Muscle layer of colon (tissue), 2 donors: Measurements from ENCODE around the gene ZFC3H1.
"Not testable (repeated sequence)": the region's sequence is repeated elsewhere in the genome, so short reads cannot be mapped to it uniquely, and the experiment has no call there.

Experiments used
- H3K27ac ChIP-seq: one replicate; pipeline ENCODE4 v1.7.0; 2013; ENCODE audit warnings: low read depth, mild to moderate bottlenecking, low read length, moderate library complexity
- H3K27me3 ChIP-seq, 2 donors: one replicate each; pipeline ENCODE4 v1.7.0; 2013; ENCODE audit warnings: low read length in 2 of 2, mild to moderate bottlenecking in 2 of 2; ENCODE audit not compliant: insufficient read depth in 2 of 2, control insufficient read depth in 1 of 2
- H3K36me3 ChIP-seq: one replicate; pipeline ENCODE4 v1.7.0; 2013; ENCODE audit warnings: mild to moderate bottlenecking, low read length; ENCODE audit not compliant: insufficient read depth
- H3K4me1 ChIP-seq: one replicate; pipeline ENCODE4 v1.7.0; 2013; ENCODE audit warnings: mild to moderate bottlenecking, low read length; ENCODE audit not compliant: insufficient read depth
- H3K4me3 ChIP-seq, 2 donors: one replicate each; pipeline ENCODE4 v1.7.0; 2013; ENCODE audit warnings: low read length in 2 of 2, low read depth in 1 of 2, mild to moderate bottlenecking in 1 of 2, moderate library complexity in 1 of 2
- H3K9ac ChIP-seq: one replicate; pipeline ENCODE4 v1.7.0; 2013; ENCODE audit warnings: low read length
- H3K9me3 ChIP-seq: one replicate; pipeline ENCODE4 v1.7.0; 2013; ENCODE audit warnings: mild to moderate bottlenecking, low read length
- donor health status: abdominal sarcoma.
- donor health status: Adenocarcinoma of cecum.

Gene ZFC3H1, protein sequence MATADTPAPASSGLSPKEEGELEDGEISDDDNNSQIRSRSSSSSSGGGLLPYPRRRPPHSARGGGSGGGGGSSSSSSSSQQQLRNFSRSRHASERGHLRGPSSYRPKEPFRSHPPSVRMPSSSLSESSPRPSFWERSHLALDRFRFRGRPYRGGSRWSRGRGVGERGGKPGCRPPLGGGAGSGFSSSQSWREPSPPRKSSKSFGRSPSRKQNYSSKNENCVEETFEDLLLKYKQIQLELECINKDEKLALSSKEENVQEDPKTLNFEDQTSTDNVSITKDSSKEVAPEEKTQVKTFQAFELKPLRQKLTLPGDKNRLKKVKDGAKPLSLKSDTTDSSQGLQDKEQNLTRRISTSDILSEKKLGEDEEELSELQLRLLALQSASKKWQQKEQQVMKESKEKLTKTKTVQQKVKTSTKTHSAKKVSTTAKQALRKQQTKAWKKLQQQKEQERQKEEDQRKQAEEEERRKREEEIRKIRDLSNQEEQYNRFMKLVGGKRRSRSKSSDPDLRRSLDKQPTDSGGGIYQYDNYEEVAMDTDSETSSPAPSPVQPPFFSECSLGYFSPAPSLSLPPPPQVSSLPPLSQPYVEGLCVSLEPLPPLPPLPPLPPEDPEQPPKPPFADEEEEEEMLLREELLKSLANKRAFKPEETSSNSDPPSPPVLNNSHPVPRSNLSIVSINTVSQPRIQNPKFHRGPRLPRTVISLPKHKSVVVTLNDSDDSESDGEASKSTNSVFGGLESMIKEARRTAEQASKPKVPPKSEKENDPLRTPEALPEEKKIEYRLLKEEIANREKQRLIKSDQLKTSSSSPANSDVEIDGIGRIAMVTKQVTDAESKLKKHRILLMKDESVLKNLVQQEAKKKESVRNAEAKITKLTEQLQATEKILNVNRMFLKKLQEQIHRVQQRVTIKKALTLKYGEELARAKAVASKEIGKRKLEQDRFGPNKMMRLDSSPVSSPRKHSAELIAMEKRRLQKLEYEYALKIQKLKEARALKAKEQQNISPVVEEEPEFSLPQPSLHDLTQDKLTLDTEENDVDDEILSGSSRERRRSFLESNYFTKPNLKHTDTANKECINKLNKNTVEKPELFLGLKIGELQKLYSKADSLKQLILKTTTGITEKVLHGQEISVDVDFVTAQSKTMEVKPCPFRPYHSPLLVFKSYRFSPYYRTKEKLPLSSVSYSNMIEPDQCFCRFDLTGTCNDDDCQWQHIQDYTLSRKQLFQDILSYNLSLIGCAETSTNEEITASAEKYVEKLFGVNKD (N-terminal part only)

DNA sequence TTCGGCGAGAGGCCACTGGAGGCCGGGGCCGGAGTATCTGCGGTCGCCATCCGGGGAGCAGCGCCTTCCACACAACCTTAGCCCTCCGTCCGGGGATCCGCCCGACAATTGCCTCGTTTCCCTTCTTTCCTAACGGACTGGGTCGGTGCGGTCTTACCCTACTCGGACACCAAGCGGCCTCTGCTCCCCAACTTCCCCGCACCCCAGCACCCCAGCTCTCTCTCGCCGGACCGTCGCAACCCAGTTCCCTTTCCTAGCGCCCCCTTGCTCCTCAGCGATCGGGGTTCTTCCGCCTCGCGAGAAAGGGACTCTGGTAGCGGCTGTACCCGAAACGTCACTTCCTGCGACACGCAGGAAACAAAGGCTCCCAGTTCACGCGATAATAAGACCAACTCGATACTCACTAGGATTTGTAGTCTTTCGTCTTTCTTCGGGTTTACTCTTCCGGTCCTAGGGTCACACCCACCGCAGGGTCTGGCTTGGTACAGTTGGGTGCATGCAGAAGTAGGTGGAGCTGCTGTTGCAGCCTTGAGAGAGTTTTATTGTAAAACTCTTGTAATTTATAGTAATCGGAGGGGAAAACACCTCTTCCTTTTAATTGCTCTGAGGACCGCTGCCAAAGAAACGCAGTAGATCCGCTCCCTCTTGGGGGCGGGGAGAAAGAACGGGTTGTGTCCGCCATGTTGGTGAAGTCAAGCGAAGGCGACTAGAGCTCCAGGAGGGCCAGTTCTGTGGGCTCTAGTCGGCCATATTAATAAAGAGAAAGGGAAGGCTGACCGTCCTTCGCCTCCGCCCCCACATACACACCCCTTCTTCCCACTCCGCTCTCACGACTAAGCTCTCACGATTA, at the start of gene ZFC3H1, which contains the start of gene THAP2:
Gene ZFC3H1, minus strand, starts transcription at position 288 of the 850 bp plus-strand sequence. Its CDS starts 238 bp downstream, at position 50.
Gene THAP2, plus strand, starts transcription at position 741 of the 850 bp plus-strand sequence. CDS start 209 bp downstream, outside the sequence.
- Histone ChIP-seq H3K36me3 (peaks cover 11% of the 10 kb centered on the region), H3K27ac (peak within 1 kb of the TSS; percentile 82), H3K4me3 (peak within 1 kb of the TSS; percentile 84 to 96), H3K9me3 (no peaks in the 10 kb centered on the region), H3K4me1 (peaks cover 27% of the 10 kb centered on the region), H3K27me3 (no peaks in the 10 kb centered on the region), H3K9ac (peak within 1 kb of the TSS; percentile 96)

DNA sequence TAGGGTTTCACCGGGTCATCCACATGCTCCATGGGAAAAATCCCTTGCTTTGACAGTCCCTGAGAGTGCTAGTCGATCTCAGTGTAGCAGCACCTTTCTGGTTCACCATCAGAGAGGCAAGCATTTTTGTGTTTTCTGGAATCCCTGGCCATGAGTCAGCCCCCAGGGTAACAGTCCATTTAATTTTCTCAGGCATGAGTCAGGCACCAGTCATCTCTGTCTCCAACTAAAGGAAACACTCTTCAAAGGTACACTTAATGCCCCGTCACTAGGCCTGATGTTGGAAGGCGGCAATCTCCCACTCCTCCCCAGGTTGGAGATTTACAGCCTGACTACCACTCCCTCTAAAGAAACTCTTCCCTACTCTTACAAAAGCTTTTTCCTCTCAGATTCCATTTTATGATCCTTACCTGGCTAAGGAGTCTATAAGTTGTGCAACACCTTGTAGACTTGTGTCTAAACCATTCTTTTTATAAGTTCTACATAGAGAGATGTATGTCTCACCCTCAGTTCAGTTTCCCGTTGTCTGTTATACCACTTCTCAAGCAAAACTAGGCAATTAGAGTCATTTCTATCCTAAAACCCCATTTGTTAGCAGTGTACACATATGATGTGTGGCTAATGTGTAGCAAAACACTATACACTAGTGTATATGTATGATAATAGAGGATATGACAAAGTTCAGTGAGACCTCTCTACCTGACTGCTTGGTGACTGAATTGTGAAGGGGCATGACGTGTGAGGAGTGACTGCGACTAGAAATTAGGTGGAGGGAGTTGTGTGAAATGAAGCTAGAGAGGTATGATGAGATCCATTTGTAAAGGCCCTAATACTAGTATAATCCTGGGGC, 46.9 kb upstream of the ZFC3H1 start:
- no peaks in the 10 kb centered on the region for H3K9me3 ChIP-seq
- H3K27me3 ChIP-seq: no peaks in the 10 kb centered on the region
- H3K36me3 ChIP-seq: no peaks in the 10 kb centered on the region
- H3K27ac ChIP-seq: no peak overlapping the region
- no peaks in the 10 kb centered on the region for H3K4me1 ChIP-seq
- H3K4me3 ChIP-seq: no peak overlapping the region
- H3K9ac ChIP-seq: no peak overlapping the region

DNA sequence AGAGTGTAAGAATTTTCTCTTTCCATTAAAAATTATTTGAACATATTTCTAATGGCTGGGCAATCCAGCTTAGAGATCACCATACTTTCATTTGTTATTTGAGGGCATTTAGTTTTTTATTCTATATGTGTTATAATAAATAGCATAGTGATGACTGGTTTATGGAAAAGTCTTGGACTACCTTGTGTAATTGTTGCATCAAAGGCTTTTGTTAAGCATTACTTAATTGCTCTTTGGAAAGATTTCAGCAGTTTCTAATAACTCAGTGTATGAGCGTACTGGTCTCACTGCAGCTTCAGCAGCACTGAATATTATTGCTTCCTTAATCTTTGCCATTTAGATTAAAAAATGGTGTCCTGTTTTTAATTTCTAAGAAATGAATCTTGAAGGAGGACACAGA, 45.0 kb upstream of the ZFC3H1 start:
- H3K27me3 ChIP-seq: no peaks in the 10 kb centered on the region
- H3K9ac ChIP-seq: no peak overlapping the region
- no peaks in the 10 kb centered on the region for H3K4me1 ChIP-seq
- no peak overlapping the region for H3K27ac ChIP-seq
- no peaks in the 10 kb centered on the region for H3K9me3 ChIP-seq
- peaks cover 7% of the 10 kb centered on the region for H3K36me3 ChIP-seq
- H3K4me3 ChIP-seq: no peak overlapping the region

DNA sequence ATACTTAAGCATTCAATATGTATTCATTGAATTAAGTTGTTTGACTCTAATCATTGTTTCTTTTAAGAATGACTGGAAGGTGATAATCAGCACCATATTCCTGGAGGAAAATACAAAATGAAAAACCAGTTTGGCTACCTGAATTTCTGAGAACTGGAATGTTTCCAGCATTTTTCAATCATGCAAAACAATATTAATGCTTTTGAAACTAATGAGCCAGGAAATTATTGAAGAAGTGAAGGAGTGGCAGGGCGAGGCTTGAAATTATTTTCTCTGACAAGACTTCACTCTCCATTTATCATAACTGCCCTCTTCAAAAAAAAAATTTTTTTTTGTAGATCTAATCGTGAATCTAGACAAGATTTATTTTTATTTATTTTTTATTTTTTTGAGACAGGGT, 41.3 kb upstream of the ZFC3H1 start:
- Histone ChIP-seq H3K4me3 (no peak overlapping the region), H3K27me3 (no peaks in the 10 kb centered on the region), H3K4me1 (no peaks in the 10 kb centered on the region), H3K9me3 (no peaks in the 10 kb centered on the region), H3K9ac (no peak overlapping the region), H3K27ac (no peak overlapping the region), H3K36me3 (peaks cover 20% of the 10 kb centered on the region)

DNA sequence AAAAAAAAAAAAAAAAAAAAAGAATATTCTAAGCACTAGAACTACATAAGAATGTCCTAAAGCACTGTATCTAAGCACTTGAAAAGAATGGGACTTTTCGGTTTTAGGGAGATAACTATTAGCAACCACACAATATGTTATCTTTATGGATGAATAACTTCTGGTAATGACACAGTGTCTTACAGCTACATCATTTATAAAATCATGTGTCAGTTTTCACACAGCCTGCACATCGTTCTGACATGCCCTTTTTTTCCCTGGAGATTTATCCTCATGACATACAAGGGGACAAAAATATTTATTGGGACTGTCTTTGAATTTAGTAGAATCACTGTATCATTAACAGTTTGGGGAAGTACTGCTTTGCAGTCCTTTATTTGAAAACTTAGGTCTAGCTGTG, 39.6 kb upstream of the ZFC3H1 start:
- H3K4me3 ChIP-seq: no peak overlapping the region
- no peak overlapping the region for H3K9ac ChIP-seq
- H3K36me3 ChIP-seq: peaks cover 32% of the 10 kb centered on the region
- no peaks in the 10 kb centered on the region for H3K9me3 ChIP-seq
- no peaks in the 10 kb centered on the region for H3K27me3 ChIP-seq
- no peaks in the 10 kb centered on the region for H3K4me1 ChIP-seq
- H3K27ac ChIP-seq: no peak overlapping the region

DNA sequence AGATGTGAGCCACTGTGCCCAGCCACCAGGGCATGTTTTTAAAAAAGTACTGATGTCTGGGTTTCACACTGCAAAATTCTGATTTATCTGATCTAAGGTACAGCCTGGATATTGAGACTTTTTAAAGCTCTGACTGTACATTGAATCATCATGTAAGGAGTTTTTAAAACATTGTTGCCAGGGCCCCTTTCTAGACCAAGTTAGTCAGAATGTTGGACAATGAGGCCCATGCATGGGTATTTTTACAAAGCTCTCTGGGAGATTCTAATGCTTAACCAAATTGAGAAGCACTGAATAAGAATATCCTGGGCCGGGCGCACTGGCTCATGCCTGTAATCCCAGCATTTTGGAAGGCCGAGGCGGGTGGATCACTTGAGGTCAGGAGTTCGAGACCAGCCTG, 38.9 kb upstream of the ZFC3H1 start:
- Histone ChIP-seq H3K27ac (no peak overlapping the region), H3K27me3 (no peaks in the 10 kb centered on the region), H3K36me3 (peaks cover 32% of the 10 kb centered on the region), H3K4me1 (no peaks in the 10 kb centered on the region), H3K4me3 (no peak overlapping the region), H3K9ac (no peak overlapping the region), H3K9me3 (no peaks in the 10 kb centered on the region)

DNA sequence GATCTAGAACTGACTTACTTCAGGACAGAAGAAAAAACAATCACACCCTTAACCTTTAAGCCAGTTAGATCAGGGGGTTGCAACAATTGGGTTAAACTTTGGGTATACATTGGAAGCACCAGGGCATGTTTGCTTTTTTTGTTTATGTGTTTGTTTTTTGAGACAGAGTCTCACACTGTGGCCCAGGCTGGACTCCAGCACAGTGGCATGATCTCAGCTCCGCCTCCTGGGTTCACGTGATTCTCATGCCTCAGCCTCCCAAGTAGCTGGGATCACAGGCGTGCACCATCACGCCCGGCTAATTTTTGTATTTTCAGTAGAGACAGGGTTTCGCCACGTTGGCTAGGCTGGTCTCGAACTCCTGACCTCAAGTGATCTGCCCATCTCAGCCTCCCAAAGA, 38.5 kb upstream of the ZFC3H1 start:
- H3K36me3 ChIP-seq: peaks cover 36% of the 10 kb centered on the region
- H3K27me3 ChIP-seq, H3K4me1 ChIP-seq, H3K9me3 ChIP-seq, H3K9ac ChIP-seq, H3K27ac ChIP-seq, H3K4me3 ChIP-seq: not testable (repeated sequence)

DNA sequence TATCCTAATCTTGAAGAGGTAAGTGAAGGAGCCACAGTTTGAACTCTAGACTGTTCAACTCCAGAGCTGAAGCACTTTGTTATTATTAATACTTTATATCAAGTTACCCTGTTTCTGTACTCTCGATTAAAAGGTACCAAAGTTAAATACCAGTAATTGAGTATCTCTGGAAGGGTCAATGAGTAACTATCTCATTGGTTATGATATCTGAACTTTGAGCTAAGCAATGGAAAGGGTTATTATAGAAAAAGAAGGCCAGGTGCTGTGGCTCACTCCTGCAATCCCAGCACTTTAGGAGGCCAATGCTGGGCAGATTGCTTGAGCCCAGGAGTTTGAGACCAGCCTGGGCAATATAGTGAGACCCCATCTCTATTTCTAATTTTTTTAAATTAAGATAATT, 32.1 kb upstream of the ZFC3H1 start:
- Histone ChIP-seq H3K4me3 (no peak overlapping the region), H3K27me3 (no peaks in the 10 kb centered on the region), H3K4me1 (no peaks in the 10 kb centered on the region), H3K9ac (no peak overlapping the region), H3K36me3 (peaks cover 27% of the 10 kb centered on the region), H3K9me3 (no peaks in the 10 kb centered on the region), H3K27ac (no peak overlapping the region)

DNA sequence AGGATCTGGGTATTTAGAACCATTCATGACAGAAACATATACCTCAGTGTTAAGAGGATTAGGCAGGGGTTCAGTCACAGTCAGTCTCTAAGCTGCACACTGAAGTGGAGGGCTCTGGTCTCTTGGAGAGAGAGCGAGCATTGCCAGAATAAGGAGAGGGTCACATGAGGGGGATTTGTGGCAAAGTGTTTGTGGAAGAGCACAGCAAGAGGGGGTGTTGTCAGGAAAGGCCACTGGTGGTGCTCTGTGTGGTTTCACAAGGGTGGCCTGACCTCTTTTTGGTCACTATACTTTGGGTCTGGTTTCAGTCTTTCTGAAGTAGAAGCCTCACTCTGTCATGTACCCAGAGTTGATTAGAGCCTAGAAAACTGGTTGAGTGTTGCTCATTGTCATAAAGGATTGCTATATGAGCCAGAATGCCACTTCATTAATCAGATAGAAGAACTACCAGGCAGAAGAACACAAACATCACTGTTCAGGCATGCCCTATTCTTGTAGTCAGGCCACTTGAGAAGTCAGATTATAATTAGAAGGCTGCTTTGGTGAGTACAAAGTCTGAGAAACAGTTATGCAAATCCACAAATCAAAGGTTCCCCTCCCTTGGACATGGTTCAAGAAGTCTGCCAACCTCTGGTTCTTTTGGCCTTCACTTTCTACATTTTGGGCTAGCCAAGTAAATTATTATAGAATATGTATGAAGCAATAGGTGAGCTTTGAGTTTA, 30.6 kb upstream of the ZFC3H1 start:
- no peaks in the 10 kb centered on the region for H3K9me3 ChIP-seq
- no peak overlapping the region for H3K27ac ChIP-seq
- no peaks in the 10 kb centered on the region for H3K27me3 ChIP-seq
- H3K9ac ChIP-seq: no peak overlapping the region
- peaks cover 3% of the 10 kb centered on the region for H3K4me1 ChIP-seq
- H3K4me3 ChIP-seq: no peak overlapping the region
- H3K36me3 ChIP-seq: peaks cover 17% of the 10 kb centered on the region
